ENCODE measurements around the gene DTNB.
"Not testable (repeated sequence)": the region's sequence is repeated elsewhere in the genome, so short reads cannot be mapped to it uniquely, and the experiment has no call there.

Gene DTNB

GRCh38 chr2:25608718-25609117 lies 64.7 kb downstream of the DTNB start:
- H3K4me3 ChIP-seq (ENCODE audit: low read length): no peak overlapping the region
- H3K4me1 ChIP-seq (ENCODE audit: insufficient read depth, low read length): peaks cover 7% of the 10 kb centered on the region
- H2AFZ ChIP-seq (ENCODE audit: low read depth, low read length): no peak overlapping the region
- H3K9me3 ChIP-seq (ENCODE audit: low read length): no peaks in the 10 kb centered on the region
- H3K27me3 ChIP-seq (ENCODE audit: insufficient read depth, low read length): no peaks in the 10 kb centered on the region
- no peaks in the 10 kb centered on the region for H3K36me3 ChIP-seq (ENCODE audit: insufficient read depth, low read length)

- Histone ChIP-seq H3K4me1 (ENCODE audit: insufficient read depth, low read length) (peaks cover 7% of the 10 kb centered on the region), H3K36me3 (ENCODE audit: insufficient read depth, low read length) (no peaks in the 10 kb centered on the region), H3K9me3 (ENCODE audit: low read length) (no peaks in the 10 kb centered on the region), H2AFZ (ENCODE audit: low read depth, low read length) (no peak overlapping the region), H3K27me3 (ENCODE audit: insufficient read depth, low read length) (no peaks in the 10 kb centered on the region), H3K4me3 (ENCODE audit: low read length) (no peak overlapping the region)
Measured at GRCh38 chr2:25606892-25607291, 66.5 kb downstream of the DTNB start.

GRCh38 chr2:25602333-25602723 lies 71.0 kb downstream of the DTNB start:
- no peak overlapping the region for H2AFZ ChIP-seq (ENCODE audit: low read depth, low read length)
- no peaks in the 10 kb centered on the region for H3K4me1 ChIP-seq (ENCODE audit: insufficient read depth, low read length)
- H3K4me3 ChIP-seq (ENCODE audit: low read length): no peak overlapping the region
- H3K27me3 ChIP-seq (ENCODE audit: insufficient read depth, low read length): no peaks in the 10 kb centered on the region
- no peaks in the 10 kb centered on the region for H3K36me3 ChIP-seq (ENCODE audit: insufficient read depth, low read length)
- H3K9me3 ChIP-seq (ENCODE audit: low read length): no peaks in the 10 kb centered on the region

GRCh38 chr2:25601711-25602332 lies 71.6 kb downstream of the DTNB start:
- not testable (repeated sequence) for H2AFZ ChIP-seq (ENCODE audit: low read depth, low read length); H3K4me1 ChIP-seq (ENCODE audit: insufficient read depth, low read length); H3K9me3 ChIP-seq (ENCODE audit: low read length); H3K4me3 ChIP-seq (ENCODE audit: low read length); H3K36me3 ChIP-seq (ENCODE audit: insufficient read depth, low read length); H3K27me3 ChIP-seq (ENCODE audit: insufficient read depth, low read length)

GRCh38 chr2:25598911-25599310 lies 74.5 kb downstream of the DTNB start:
- Histone ChIP-seq H3K36me3 (ENCODE audit: insufficient read depth, low read length) (no peaks in the 10 kb centered on the region), H3K4me3 (ENCODE audit: low read length) (no peak overlapping the region), H3K27me3 (ENCODE audit: insufficient read depth, low read length) (no peaks in the 10 kb centered on the region), H3K4me1 (ENCODE audit: insufficient read depth, low read length) (no peaks in the 10 kb centered on the region), H2AFZ (ENCODE audit: low read depth, low read length) (no peak overlapping the region), H3K9me3 (ENCODE audit: low read length) (no peaks in the 10 kb centered on the region)

- Histone ChIP-seq H2AFZ (ENCODE audit: low read depth, low read length) (no peak overlapping the region), H3K4me3 (ENCODE audit: low read length) (no peak overlapping the region), H3K9me3 (ENCODE audit: low read length) (no peaks in the 10 kb centered on the region), H3K36me3 (ENCODE audit: insufficient read depth, low read length) (no peaks in the 10 kb centered on the region), H3K4me1 (ENCODE audit: insufficient read depth, low read length) (no peaks in the 10 kb centered on the region), H3K27me3 (ENCODE audit: insufficient read depth, low read length) (no peaks in the 10 kb centered on the region)
Measured at GRCh38 chr2:25598332-25598731, 75.0 kb downstream of the DTNB start.

GRCh38 chr2:25597881-25598280 lies 75.5 kb downstream of the DTNB start:
- H3K4me3 ChIP-seq (ENCODE audit: low read length): no peak overlapping the region
- H3K9me3 ChIP-seq (ENCODE audit: low read length): no peaks in the 10 kb centered on the region
- H3K36me3 ChIP-seq (ENCODE audit: insufficient read depth, low read length): no peaks in the 10 kb centered on the region
- no peak overlapping the region for H2AFZ ChIP-seq (ENCODE audit: low read depth, low read length)
- no peaks in the 10 kb centered on the region for H3K4me1 ChIP-seq (ENCODE audit: insufficient read depth, low read length)
- H3K27me3 ChIP-seq (ENCODE audit: insufficient read depth, low read length): no peaks in the 10 kb centered on the region

GRCh38 chr2:25596516-25597244 lies 76.7 kb downstream of the DTNB start:
- no peak overlapping the region for H3K4me3 ChIP-seq (ENCODE audit: low read length)
- H3K4me1 ChIP-seq (ENCODE audit: insufficient read depth, low read length): no peaks in the 10 kb centered on the region
- H2AFZ ChIP-seq (ENCODE audit: low read depth, low read length): no peak overlapping the region
- no peaks in the 10 kb centered on the region for H3K9me3 ChIP-seq (ENCODE audit: low read length)
- no peaks in the 10 kb centered on the region for H3K27me3 ChIP-seq (ENCODE audit: insufficient read depth, low read length)
- no peaks in the 10 kb centered on the region for H3K36me3 ChIP-seq (ENCODE audit: insufficient read depth, low read length)

- no peaks in the 10 kb centered on the region for H3K9me3 ChIP-seq (ENCODE audit: low read length)
- H2AFZ ChIP-seq (ENCODE audit: low read depth, low read length): no peak overlapping the region
- H3K27me3 ChIP-seq (ENCODE audit: insufficient read depth, low read length): no peaks in the 10 kb centered on the region
- H3K4me3 ChIP-seq (ENCODE audit: low read length): no peak overlapping the region
- no peaks in the 10 kb centered on the region for H3K4me1 ChIP-seq (ENCODE audit: insufficient read depth, low read length)
- no peaks in the 10 kb centered on the region for H3K36me3 ChIP-seq (ENCODE audit: insufficient read depth, low read length)
Measured at GRCh38 chr2:25595393-25595792, 78.0 kb downstream of the DTNB start.

GRCh38 chr2:25594991-25595390 lies 78.4 kb downstream of the DTNB start:
- no peaks in the 10 kb centered on the region for H3K9me3 ChIP-seq (ENCODE audit: low read length)
- no peaks in the 10 kb centered on the region for H3K27me3 ChIP-seq (ENCODE audit: insufficient read depth, low read length)
- H3K36me3 ChIP-seq (ENCODE audit: insufficient read depth, low read length): no peaks in the 10 kb centered on the region
- no peaks in the 10 kb centered on the region for H3K4me1 ChIP-seq (ENCODE audit: insufficient read depth, low read length)
- no peak overlapping the region for H3K4me3 ChIP-seq (ENCODE audit: low read length)
- no peak overlapping the region for H2AFZ ChIP-seq (ENCODE audit: low read depth, low read length)

- H3K4me3 ChIP-seq (ENCODE audit: low read length): no peak overlapping the region
- H2AFZ ChIP-seq (ENCODE audit: low read depth, low read length): no peak overlapping the region
- H3K36me3 ChIP-seq (ENCODE audit: insufficient read depth, low read length): no peaks in the 10 kb centered on the region
- H3K4me1 ChIP-seq (ENCODE audit: insufficient read depth, low read length): peaks cover 3% of the 10 kb centered on the region
- H3K27me3 ChIP-seq (ENCODE audit: insufficient read depth, low read length): no peaks in the 10 kb centered on the region
- H3K9me3 ChIP-seq (ENCODE audit: low read length): peaks cover 3% of the 10 kb centered on the region
Measured at GRCh38 chr2:25592766-25593292, 80.5 kb downstream of the DTNB start.

GRCh38 chr2:25590921-25591505 lies 82.4 kb downstream of the DTNB start:
- Histone ChIP-seq H3K27me3 (ENCODE audit: insufficient read depth, low read length) (no peaks in the 10 kb centered on the region), H3K4me1 (ENCODE audit: insufficient read depth, low read length) (peaks cover 7% of the 10 kb centered on the region), H3K36me3 (ENCODE audit: insufficient read depth, low read length) (no peaks in the 10 kb centered on the region), H3K9me3 (ENCODE audit: low read length) (peaks cover 3% of the 10 kb centered on the region), H2AFZ (ENCODE audit: low read depth, low read length) (no peak overlapping the region), H3K4me3 (ENCODE audit: low read length) (no peak overlapping the region)

- H3K4me3 ChIP-seq (ENCODE audit: low read length): no peak overlapping the region
- no peak overlapping the region for H2AFZ ChIP-seq (ENCODE audit: low read depth, low read length)
- peaks cover 3% of the 10 kb centered on the region for H3K9me3 ChIP-seq (ENCODE audit: low read length)
- H3K36me3 ChIP-seq (ENCODE audit: insufficient read depth, low read length): no peaks in the 10 kb centered on the region
- H3K27me3 ChIP-seq (ENCODE audit: insufficient read depth, low read length): no peaks in the 10 kb centered on the region
- peaks cover 7% of the 10 kb centered on the region for H3K4me1 ChIP-seq (ENCODE audit: insufficient read depth, low read length)
Measured at GRCh38 chr2:25589676-25590205, 83.6 kb downstream of the DTNB start.
